AG09319 (cell line): Measurements from ENCODE around the gene PRR16.

ENCODE experiments used
- DNase-seq: peaks from one replicate; pipeline ENCODE4 v3.0.0-alpha.2; 2010; ENCODE audit warnings: low read depth; ENCODE audit errors: extremely low read depth
- CTCF ChIP-seq: IDR thresholded peaks from 2 replicates; pipeline ENCODE4 v1.5.1; 2011; ENCODE audit warnings: low read depth, mild to moderate bottlenecking, inconsistent platforms, low read length, moderate library complexity

Gene PRR16

GRCh38 chr5:120703918-120704587 lies 240.0 kb downstream of the PRR16 start:
- TF ChIP-seq CTCF: no peak
- DNase-seq: no peak

- TF ChIP-seq CTCF: no peak
- no peak for DNase-seq
Observed at GRCh38 chr5:120706877-120707276, 242.8 kb downstream of the PRR16 start.

- no peak for TF ChIP-seq CTCF
- DNase-seq: no peak
Observed at GRCh38 chr5:120717381-120717780, 253.3 kb downstream of the PRR16 start.

- no peak for TF ChIP-seq CTCF
- no peak for DNase-seq
Observed at GRCh38 chr5:120730214-120730613, 266.1 kb downstream of the PRR16 start.

GRCh38 chr5:120734033-120734432 lies 269.9 kb downstream of the PRR16 start:
- no peak for TF ChIP-seq CTCF
- DNase-seq: no peak

GRCh38 chr5:120735076-120735475 lies 271.0 kb downstream of the PRR16 start:
- TF ChIP-seq CTCF: no peak; the same call in 1 of the 2 replicates
- DNase-seq: no peak
